ENCODE measurements around the gene FAM174C.
"Not testable (repeated sequence)": the region's sequence is repeated elsewhere in the genome, so short reads cannot be mapped to it uniquely, and the experiment has no call there.

FAM174C gene

GRCh38 chr19:1292419-1293151 is 17.3 kb downstream of the FAM174C start:
- intact Hi-C loops (cut with DNase I) = no loop called here
- no peak for DNase-seq

- intact Hi-C loops (cut with DNase I) = no loop called here
- DNase-seq = no peak
Observed at GRCh38 chr19:1293782-1294604, 18.7 kb downstream of the FAM174C start.

- intact Hi-C loops (cut with DNase I) = no loop called here
- DNase-seq = no peak
Observed at GRCh38 chr19:1294688-1295087, 19.4 kb downstream of the FAM174C start.

- no peak for DNase-seq
- intact Hi-C loops (cut with DNase I) = no loop called here
Observed at GRCh38 chr19:1295169-1296012, 20.1 kb downstream of the FAM174C start.

GRCh38 chr19:1296078-1296477 is 20.7 kb downstream of the FAM174C start:
- intact Hi-C loops (cut with DNase I) = no loop called here
- DNase-seq = no peak

- no peak for DNase-seq
- intact Hi-C loops (cut with DNase I) = no loop called here
Observed at GRCh38 chr19:1296575-1297271, 21.4 kb downstream of the FAM174C start.

GRCh38 chr19:1298235-1298634 is 22.9 kb downstream of the FAM174C start:
- no peak for DNase-seq
- intact Hi-C loops (cut with DNase I) = no loop called here

- DNase-seq = no peak
- intact Hi-C loops (cut with DNase I) = no loop called here
Observed at GRCh38 chr19:1299801-1300200, 24.5 kb downstream of the FAM174C start.

- no peak for DNase-seq
- intact Hi-C loops (cut with DNase I) = no loop called here
Observed at GRCh38 chr19:1300744-1301490, 25.6 kb downstream of the FAM174C start.

- peak; percentile 55 to 96 (median 74) for DNase-seq
- intact Hi-C loops (cut with DNase I) = no loop called here
Observed at GRCh38 chr19:1302533-1303239, 27.4 kb downstream of the FAM174C start.

GRCh38 chr19:1304197-1304924 is 29.0 kb downstream of the FAM174C start:
- DNase-seq = no peak
- intact Hi-C loops (cut with DNase I) = no loop called here

GRCh38 chr19:1305354-1305753 is 30.0 kb downstream of the FAM174C start:
- DNase-seq; intact Hi-C loops (cut with DNase I): not testable (repeated sequence)

GRCh38 chr19:1307320-1307719 is 32.0 kb downstream of the FAM174C start:
- intact Hi-C loops (cut with DNase I) = no loop called here
- DNase-seq = no peak

- no peak for DNase-seq
- intact Hi-C loops (cut with DNase I) = no loop called here
Observed at GRCh38 chr19:1307755-1308303, 32.5 kb downstream of the FAM174C start.

- no peak for DNase-seq
- intact Hi-C loops (cut with DNase I) = no loop called here
Observed at GRCh38 chr19:1308718-1309117, 33.4 kb downstream of the FAM174C start.

GRCh38 chr19:1309977-1310852 is 34.9 kb downstream of the FAM174C start:
- no peak for DNase-seq
- intact Hi-C loops (cut with DNase I) = no loop called here

GRCh38 chr19:1310853-1311180 is 35.5 kb downstream of the FAM174C start:
- intact Hi-C loops (cut with DNase I) = no loop called here
- DNase-seq = no peak

Data from posterior cingulate gyrus (tissue), 11 donors.